HG02885 (cell line): Measurements from ENCODE around the gene KPRP.

Experiments used
- ATAC-seq: cut with Tn5 transposase; IDR thresholded peaks from one replicate; pipeline ENCODE4 v1.9.1; 2021; ENCODE audit warnings: mild to moderate bottlenecking; ENCODE audit not compliant: unreplicated experiment, poor library complexity

Gene KPRP

GRCh38 chr1:152768847-152769533 is 11.2 kb downstream of the KPRP start:
- no peak for ATAC-seq

DNA sequence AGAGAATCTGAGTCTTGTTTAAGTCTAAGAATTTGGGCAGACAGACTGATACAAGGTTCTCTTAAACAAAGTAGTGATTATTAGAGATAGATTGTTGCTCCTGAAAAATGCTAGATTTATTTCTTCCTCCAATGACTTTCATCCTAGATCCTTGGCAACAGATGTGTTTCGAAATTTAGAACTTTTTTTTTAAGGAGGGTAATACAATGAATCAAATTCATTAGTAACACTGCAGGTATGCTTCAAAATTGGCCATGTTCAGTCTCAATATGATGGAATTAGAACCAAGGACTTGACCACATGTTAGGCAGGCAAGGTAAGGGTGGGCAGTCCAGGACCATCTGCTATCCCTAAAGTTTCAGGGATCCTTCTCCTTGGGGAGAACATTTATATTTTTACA is 12.6 kb downstream of the KPRP start:
- ATAC-seq = no peak

GRCh38 chr1:152774875-152775274 is 17.1 kb downstream of the KPRP start, which contains the start of gene LCE1F:
LCE1F (plus strand) TSS chr1:152775140; CDS start chr1:152776372, 1,232 bp downstream.
- no peak for ATAC-seq

- ATAC-seq = no peak
Measured at GRCh38 chr1:152776361-152776760, 18.5 kb downstream of the KPRP start.

DNA sequence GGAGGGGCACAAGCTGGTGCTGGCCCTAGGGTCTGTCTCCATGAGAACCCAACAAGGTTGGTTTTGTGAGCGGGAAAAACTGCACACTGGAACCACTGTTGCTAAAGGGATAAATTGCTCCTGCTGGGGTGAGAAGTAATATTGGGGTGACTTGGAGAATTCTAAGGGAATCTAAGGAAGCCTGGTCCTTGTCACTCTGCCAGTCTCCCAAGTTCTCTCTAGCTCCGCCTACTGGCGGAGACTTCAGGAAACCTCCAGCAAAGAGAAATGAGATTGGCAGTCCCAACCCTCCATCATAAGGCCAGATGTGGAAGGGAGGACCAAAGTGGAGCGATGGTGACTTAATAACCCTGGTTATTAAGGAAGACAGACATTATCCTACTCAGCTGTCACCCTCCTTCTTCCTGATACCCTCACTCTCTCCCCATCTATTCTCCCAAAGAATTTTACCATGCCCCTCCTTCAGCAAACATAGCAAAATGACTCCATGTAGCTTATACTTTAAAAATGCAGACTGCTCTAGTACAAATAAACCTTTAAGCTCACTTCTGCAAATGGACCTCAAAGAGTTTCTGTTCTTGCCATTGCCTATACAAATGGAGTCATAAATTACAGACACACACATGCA is 19.8 kb downstream of the KPRP start:
- ATAC-seq = no peak

GRCh38 chr1:152783095-152783494 is 25.3 kb downstream of the KPRP start:
- no peak for ATAC-seq

- no peak for ATAC-seq
Measured at GRCh38 chr1:152786077-152786476, 28.3 kb downstream of the KPRP start, which contains the start of gene LCE1E. LCE1E (plus strand) TSS chr1:152786257; CDS start chr1:152787300, 1,043 bp downstream.

- ATAC-seq = no peak
Measured at GRCh38 chr1:152795686-152796085, 37.9 kb downstream of the KPRP start.

GRCh38 chr1:152796421-152796820 is 38.6 kb downstream of the KPRP start, which contains the start of gene LCE1D:
LCE1D (plus strand) TSS chr1:152796721; CDS start chr1:152797795, 1,074 bp downstream.
- no peak for ATAC-seq

- ATAC-seq = no peak
Measured at GRCh38 chr1:152801333-152801732, 43.5 kb downstream of the KPRP start.

DNA sequence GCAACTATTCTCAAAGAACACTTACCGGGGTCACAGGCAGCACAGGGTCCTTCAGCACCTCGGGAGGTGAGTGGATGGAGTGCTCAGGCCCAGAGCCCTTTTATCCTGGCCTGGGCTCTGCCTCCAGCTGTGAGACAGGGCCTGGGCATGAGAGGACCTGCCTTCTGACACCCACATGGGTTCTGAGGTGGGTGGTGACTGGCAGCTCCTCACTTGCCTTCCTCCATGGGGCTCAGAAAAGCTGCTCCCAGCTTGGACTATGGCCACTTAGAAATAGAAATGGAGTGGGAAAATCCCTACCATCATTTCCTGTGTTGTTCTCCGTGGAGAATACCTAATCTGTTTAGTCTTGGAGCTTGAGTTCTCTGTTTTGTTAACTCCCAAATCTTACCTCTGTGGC is 48.8 kb downstream of the KPRP start, which contains the start of gene LCE1C:
TSS of gene LCE1C (minus strand) at position 76 of the 400 bp plus-strand sequence. CDS start 1,173 bp downstream, outside the sequence.
- no peak for ATAC-seq

GRCh38 chr1:152811050-152811449 is 53.2 kb downstream of the KPRP start:
- no peak for ATAC-seq
